HUES48 (cell line): ENCODE data around the gene UBFD1.

ENCODE experiments used
- H3K27ac ChIP-seq: one replicate; pipeline ENCODE4 v1.7.0; 2013; ENCODE audit warnings: low read depth, low read length, inconsistent platforms
- H3K27me3 ChIP-seq: 2 replicates; pipeline ENCODE4 v1.6.1; 2013; ENCODE audit warnings: mild to moderate bottlenecking, low read length; ENCODE audit not compliant: control insufficient read depth, insufficient read depth
- H3K36me3 ChIP-seq: 2 replicates; pipeline ENCODE4 v1.6.1; 2013; ENCODE audit warnings: low read length; ENCODE audit not compliant: control insufficient read depth, insufficient read depth
- H3K4me1 ChIP-seq: 2 replicates; pipeline ENCODE4 v1.6.1; 2013; ENCODE audit warnings: mild to moderate bottlenecking, low read length; ENCODE audit not compliant: control insufficient read depth, insufficient read depth
- H3K4me3 ChIP-seq: 2 replicates; pipeline ENCODE4 v1.5.1; 2013; ENCODE audit warnings: mild to moderate bottlenecking, low read depth, low read length
- H3K9ac ChIP-seq: 2 replicates; pipeline ENCODE4 v1.6.1; 2013; ENCODE audit warnings: mild to moderate bottlenecking, low read depth, low read length, moderate library complexity
- H3K9me3 ChIP-seq: 2 replicates; pipeline ENCODE4 v1.6.1; 2013; ENCODE audit warnings: low read length; ENCODE audit not compliant: control insufficient read depth, insufficient read depth

UBFD1 gene

GRCh38 chr16:23584186-23585076, 26.9 kb downstream of the UBFD1 start:
- H3K27me3 ChIP-seq = no peaks in the 10 kb centered on the region
- no peak overlapping the region for H3K4me3 ChIP-seq
- no peaks in the 10 kb centered on the region for H3K4me1 ChIP-seq
- H3K27ac ChIP-seq = no peak overlapping the region
- peaks cover 80% of the 10 kb centered on the region for H3K36me3 ChIP-seq
- no peak overlapping the region for H3K9ac ChIP-seq
- H3K9me3 ChIP-seq = no peaks in the 10 kb centered on the region

- Histone ChIP-seq H3K4me1 (no peaks in the 10 kb centered on the region), H3K27ac (no peak overlapping the region), H3K27me3 (no peaks in the 10 kb centered on the region), H3K9me3 (no peaks in the 10 kb centered on the region), H3K9ac (no peak overlapping the region), H3K4me3 (no peak overlapping the region), H3K36me3 (peaks cover 85% of the 10 kb centered on the region)
These were observed 30.2 kb downstream of the UBFD1 start for GRCh38 chr16:23587726-23588125.

GRCh38 chr16:23590181-23590580, 32.7 kb downstream of the UBFD1 start:
- H3K9me3 ChIP-seq = no peaks in the 10 kb centered on the region
- no peak overlapping the region for H3K4me3 ChIP-seq
- H3K9ac ChIP-seq = no peak overlapping the region
- H3K27me3 ChIP-seq = no peaks in the 10 kb centered on the region
- H3K27ac ChIP-seq = no peak overlapping the region
- H3K36me3 ChIP-seq = peaks cover 86% of the 10 kb centered on the region
- 0 out of 2 replicates have a peak, but pooled peaks cover 2% of the 10 kb centered on the region for H3K4me1 ChIP-seq

GRCh38 chr16:23594186-23594585, 36.7 kb downstream of the UBFD1 start:
- peaks cover 16% of the 10 kb centered on the region for H3K4me1 ChIP-seq
- peaks cover 48% of the 10 kb centered on the region for H3K36me3 ChIP-seq
- no peak overlapping the region for H3K9ac ChIP-seq
- no peak overlapping the region for H3K27ac ChIP-seq
- 0 out of 2 replicates have a peak overlapping the region, but pooled peaks have one; percentile 100 for H3K4me3 ChIP-seq
- no peaks in the 10 kb centered on the region for H3K9me3 ChIP-seq
- H3K27me3 ChIP-seq = no peaks in the 10 kb centered on the region

- peak overlapping the region; percentile 100 for H3K4me3 ChIP-seq
- H3K27ac ChIP-seq = peak overlapping the region; percentile 85
These were observed 37.9 kb downstream of the UBFD1 start for GRCh38 chr16:23595246-23595950.

GRCh38 chr16:23595951-23596720, 38.6 kb downstream of the UBFD1 start, which contains the start of gene NDUFAB1:
TSS of gene NDUFAB1 (minus strand) at chr16:23596316. CDS start at chr16:23596290, 26 bp downstream.
- H3K27me3 ChIP-seq = no peaks in the 10 kb centered on the region

More at GRCh38 chr16:23595246-23595950, 37.9 kb downstream of the UBFD1 start:
- Histone ChIP-seq H3K9ac (peak overlapping the region; percentile 92), H3K4me1 (peaks cover 19% of the 10 kb centered on the region), H3K36me3 (peaks cover 36% of the 10 kb centered on the region), H3K27me3 (no peaks in the 10 kb centered on the region), H3K9me3 (no peaks in the 10 kb centered on the region)

GRCh38 chr16:23597003-23597756, 39.7 kb downstream of the UBFD1 start:
- H3K9me3 ChIP-seq = no peaks in the 10 kb centered on the region
- peaks cover 27% of the 10 kb centered on the region for H3K4me1 ChIP-seq
- no peak overlapping the region for H3K9ac ChIP-seq
- H3K27ac ChIP-seq = no peak overlapping the region
- no peak overlapping the region for H3K4me3 ChIP-seq
- peaks cover 30% of the 10 kb centered on the region for H3K36me3 ChIP-seq
- no peaks in the 10 kb centered on the region for H3K27me3 ChIP-seq

More at GRCh38 chr16:23595951-23596720, 38.6 kb downstream of the UBFD1 start, which contains the start of gene NDUFAB1:
- Histone ChIP-seq H3K9ac (peak within 1 kb of the TSS; percentile 92), H3K4me1 (peaks cover 27% of the 10 kb centered on the region), H3K4me3 (peak within 1 kb of the TSS; percentile 100), H3K27ac (peak within 1 kb of the TSS; percentile 85), H3K9me3 (no peaks in the 10 kb centered on the region), H3K36me3 (peaks cover 31% of the 10 kb centered on the region)

GRCh38 chr16:23607726-23608125, 50.2 kb downstream of the UBFD1 start:
- no peaks in the 10 kb centered on the region for H3K9me3 ChIP-seq
- H3K4me3 ChIP-seq = no peak overlapping the region
- H3K27ac ChIP-seq = no peak overlapping the region
- no peak overlapping the region for H3K9ac ChIP-seq
- peaks cover 65% of the 10 kb centered on the region for H3K36me3 ChIP-seq
- H3K27me3 ChIP-seq = no peaks in the 10 kb centered on the region
- no peaks in the 10 kb centered on the region for H3K4me1 ChIP-seq

- Histone ChIP-seq H3K4me3 (no peak overlapping the region), H3K27ac (no peak overlapping the region)
These were observed 50.7 kb downstream of the UBFD1 start for GRCh38 chr16:23608194-23608593.

GRCh38 chr16:23609929-23610328, 52.4 kb downstream of the UBFD1 start:
- Histone ChIP-seq H3K27me3 (no peaks in the 10 kb centered on the region), H3K9ac (no peak overlapping the region), H3K9me3 (no peaks in the 10 kb centered on the region), H3K36me3 (peaks cover 65% of the 10 kb centered on the region), H3K4me3 (no peak overlapping the region), H3K4me1 (no peaks in the 10 kb centered on the region), H3K27ac (no peak overlapping the region)

More at GRCh38 chr16:23608194-23608593, 50.7 kb downstream of the UBFD1 start:
- Histone ChIP-seq H3K9ac (no peak overlapping the region), H3K27me3 (no peaks in the 10 kb centered on the region), H3K9me3 (no peaks in the 10 kb centered on the region), H3K4me1 (no peaks in the 10 kb centered on the region), H3K36me3 (peaks cover 65% of the 10 kb centered on the region)
